HEK293 (cell line): ENCODE measurements around the gene TAF1.
"Not testable (repeated sequence)": the region's sequence is repeated elsewhere in the genome, so short reads cannot be mapped to it uniquely, and the experiment has no call there.

Experiments
- CTCF ChIA-PET: fragments of 350-600 bp; formaldehyde crosslinking; extraction: SDS; loops from one replicate; lab custom pipeline; 2021; ENCODE audit warnings: antibody characterized with exemption; lab: Yijun Ruan, JAX
- POLR2A ChIA-PET: fragments of 300-600 bp; formaldehyde crosslinking; extraction: SDS; loops from one replicate; lab custom pipeline; 2020; ENCODE audit warnings: antibody characterized with exemption, inconsistent platforms; lab: Yijun Ruan, JAX
- H3K27ac ChIP-seq: fragments of 200-500 bp; sonication (Bioruptor generic); 2 replicates; pipeline ENCODE4 v1.5.1; 2014; ENCODE audit warnings: low read depth, low read length, control low read depth, inconsistent platforms; ENCODE audit errors: extremely low read depth
- H3K36me3 ChIP-seq, 2 experiments: fragments of 200-500 bp in 1 of 2; sonication (Bioruptor generic) in 1 of 2; 1 replicate in 1 of 2; 2 replicates in 1 of 2; pipeline ENCODE4 v1.5.1; 2014 to 2017; ENCODE audit warnings: inconsistent platforms in 2 of 2, low read length in 2 of 2; ENCODE audit not compliant: control insufficient read depth in 2 of 2, insufficient read depth in 1 of 2
- H3K4me1 ChIP-seq: fragments of 200-500 bp; sonication (Bioruptor generic); 2 replicates; pipeline ENCODE4 v1.5.1; 2014; ENCODE audit warnings: mild to moderate bottlenecking, low read length, inconsistent platforms; ENCODE audit not compliant: control insufficient read depth, insufficient read depth
- H3K4me3 ChIP-seq: 2 replicates; pipeline ENCODE4 v1.5.1; 2011; ENCODE audit warnings: low read depth, mild to moderate bottlenecking, control low read depth, low read length, moderate library complexity
- H3K9me3 ChIP-seq: fragments of 200-500 bp; sonication (Bioruptor generic); 2 replicates; pipeline ENCODE4 v1.5.1; 2014; ENCODE audit warnings: low read depth, low read length, inconsistent platforms; ENCODE audit not compliant: control insufficient read depth, insufficient read depth
- GLI2 ChIP-seq: fragments of 450-650 bp; formaldehyde crosslinking; IDR thresholded peaks from 2 replicates; pipeline ENCODE4; 2017; ENCODE audit warnings: missing biosample characterization, missing genetic modification characterization, low read depth, borderline replicate concordance
- ZNF302 ChIP-seq: fragments of 450-650 bp; formaldehyde crosslinking; IDR thresholded peaks from 2 replicates; pipeline ENCODE4 v1.5.1; 2016; ENCODE audit warnings: missing biosample characterization, missing genetic modification characterization, low read depth
- ZNF398 ChIP-seq: fragments of 450-650 bp; formaldehyde crosslinking; IDR thresholded peaks from 2 replicates; pipeline ENCODE4 v1.5.1; 2017; ENCODE audit warnings: missing biosample characterization, missing genetic modification characterization
- ZNF426 ChIP-seq: fragments of 450-650 bp; formaldehyde crosslinking; IDR thresholded peaks from 2 replicates; pipeline ENCODE4 v1.5.1; 2017; ENCODE audit warnings: missing biosample characterization, missing genetic modification characterization, mild to moderate bottlenecking, inconsistent platforms, moderate library complexity
- ZNF530 ChIP-seq: fragments of 450-650 bp; formaldehyde crosslinking; IDR thresholded peaks from 2 replicates; pipeline ENCODE4 v1.5.1; 2016; ENCODE audit warnings: low read depth, missing biosample characterization, missing genetic modification characterization
- ZNF580 ChIP-seq: fragments of 450-650 bp; formaldehyde crosslinking; IDR thresholded peaks from 2 replicates; pipeline ENCODE4 v1.5.1; 2016; ENCODE audit warnings: missing biosample characterization, missing genetic modification characterization
- ZNF660 ChIP-seq: fragments of 450-650 bp; IDR thresholded peaks from 2 replicates; pipeline ENCODE4 v1.5.1; 2018; ENCODE audit warnings: missing biosample characterization, mild to moderate bottlenecking, missing genetic modification characterization
- TF ChIP-seq, protein P1 (sequence below): fragments of 450-650 bp; formaldehyde crosslinking; conservative IDR thresholded peaks from 2 replicates; pipeline ENCODE4 v1.5.1; 2016; ENCODE audit warnings: low read depth, missing biosample characterization, missing genetic modification characterization
- TF ChIP-seq, protein P2 (sequence below): fragments of 450-650 bp; formaldehyde crosslinking; IDR thresholded peaks from 2 replicates; pipeline ENCODE4 v1.5.1; 2016; ENCODE audit warnings: missing biosample characterization, missing genetic modification characterization, borderline replicate concordance

The TAF1 gene

DNA sequence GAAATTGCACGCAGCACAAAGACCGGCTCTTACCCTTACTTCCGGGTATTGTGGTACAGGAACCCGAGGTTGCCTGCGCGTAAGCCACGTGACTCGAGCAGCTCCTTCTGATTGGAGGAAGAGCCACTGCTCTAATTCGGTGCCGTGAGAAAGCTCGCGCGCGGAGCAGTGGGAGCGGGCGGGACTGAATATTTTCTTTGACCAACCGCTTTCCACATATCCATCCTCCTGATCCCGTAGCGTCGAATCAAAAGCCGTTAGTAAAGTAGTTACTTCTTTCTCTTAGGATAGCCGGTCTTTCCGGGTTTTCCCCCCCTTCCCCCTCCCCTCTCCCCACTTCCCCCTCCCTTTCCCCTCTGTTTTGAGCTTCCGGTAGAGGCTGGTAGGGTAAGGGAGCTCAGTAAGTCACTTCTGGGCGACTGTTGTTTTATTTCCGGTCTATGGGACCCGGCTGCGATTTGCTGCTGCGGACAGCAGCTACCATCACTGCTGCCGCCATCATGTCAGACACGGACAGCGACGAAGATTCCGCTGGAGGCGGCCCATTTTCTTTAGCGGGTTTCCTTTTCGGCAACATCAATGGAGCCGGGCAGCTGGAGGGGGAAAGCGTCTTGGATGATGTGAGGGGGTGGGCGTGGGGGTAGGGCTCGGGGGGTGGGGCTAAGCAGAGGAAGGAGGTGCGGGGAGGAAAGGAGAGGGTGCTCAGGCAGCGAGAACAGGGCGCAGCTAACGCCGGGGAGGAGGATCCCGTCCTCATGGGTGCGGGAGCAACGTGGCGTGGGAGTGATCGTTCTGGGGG, at the start of gene TAF1 (continued):
- TF ChIP-seq ZNF398 (tag by site-specific recombination), result peak; percentile 94
- TF ChIP-seq, protein P1, sequence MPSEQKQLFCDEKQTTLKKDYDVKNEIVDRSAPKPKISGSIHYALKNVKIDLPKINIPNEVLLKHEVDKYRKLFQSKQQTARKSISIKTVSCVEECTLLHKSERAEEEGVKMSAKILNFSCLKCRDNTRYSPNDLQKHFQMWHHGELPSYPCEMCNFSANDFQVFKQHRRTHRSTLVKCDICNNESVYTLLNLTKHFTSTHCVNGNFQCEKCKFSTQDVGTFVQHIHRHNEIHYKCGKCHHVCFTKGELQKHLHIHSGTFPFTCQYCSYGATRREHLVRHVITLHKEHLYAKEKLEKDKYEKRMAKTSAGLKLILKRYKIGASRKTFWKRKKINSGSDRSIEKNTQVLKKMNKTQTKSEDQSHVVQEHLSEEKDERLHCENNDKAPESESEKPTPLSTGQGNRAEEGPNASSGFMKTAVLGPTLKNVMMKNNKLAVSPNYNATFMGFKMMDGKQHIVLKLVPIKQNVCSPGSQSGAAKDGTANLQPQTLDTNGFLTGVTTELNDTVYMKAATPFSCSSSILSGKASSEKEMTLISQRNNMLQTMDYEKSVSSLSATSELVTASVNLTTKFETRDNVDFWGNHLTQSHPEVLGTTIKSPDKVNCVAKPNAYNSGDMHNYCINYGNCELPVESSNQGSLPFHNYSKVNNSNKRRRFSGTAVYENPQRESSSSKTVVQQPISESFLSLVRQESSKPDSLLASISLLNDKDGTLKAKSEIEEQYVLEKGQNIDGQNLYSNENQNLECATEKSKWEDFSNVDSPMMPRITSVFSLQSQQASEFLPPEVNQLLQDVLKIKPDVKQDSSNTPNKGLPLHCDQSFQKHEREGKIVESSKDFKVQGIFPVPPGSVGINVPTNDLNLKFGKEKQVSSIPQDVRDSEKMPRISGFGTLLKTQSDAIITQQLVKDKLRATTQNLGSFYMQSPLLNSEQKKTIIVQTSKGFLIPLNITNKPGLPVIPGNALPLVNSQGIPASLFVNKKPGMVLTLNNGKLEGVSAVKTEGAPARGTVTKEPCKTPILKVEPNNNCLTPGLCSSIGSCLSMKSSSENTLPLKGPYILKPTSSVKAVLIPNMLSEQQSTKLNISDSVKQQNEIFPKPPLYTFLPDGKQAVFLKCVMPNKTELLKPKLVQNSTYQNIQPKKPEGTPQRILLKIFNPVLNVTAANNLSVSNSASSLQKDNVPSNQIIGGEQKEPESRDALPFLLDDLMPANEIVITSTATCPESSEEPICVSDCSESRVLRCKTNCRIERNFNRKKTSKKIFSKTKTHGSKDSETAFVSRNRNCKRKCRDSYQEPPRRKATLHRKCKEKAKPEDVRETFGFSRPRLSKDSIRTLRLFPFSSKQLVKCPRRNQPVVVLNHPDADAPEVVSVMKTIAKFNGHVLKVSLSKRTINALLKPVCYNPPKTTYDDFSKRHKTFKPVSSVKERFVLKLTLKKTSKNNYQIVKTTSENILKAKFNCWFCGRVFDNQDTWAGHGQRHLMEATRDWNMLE (tag by site-specific recombination), result peak; percentile 48
- no peak for TF ChIP-seq ZNF660 (tag by site-specific recombination)
- TF ChIP-seq ZNF302 (tag by site-specific recombination), result no peak
- TF ChIP-seq, protein P2, sequence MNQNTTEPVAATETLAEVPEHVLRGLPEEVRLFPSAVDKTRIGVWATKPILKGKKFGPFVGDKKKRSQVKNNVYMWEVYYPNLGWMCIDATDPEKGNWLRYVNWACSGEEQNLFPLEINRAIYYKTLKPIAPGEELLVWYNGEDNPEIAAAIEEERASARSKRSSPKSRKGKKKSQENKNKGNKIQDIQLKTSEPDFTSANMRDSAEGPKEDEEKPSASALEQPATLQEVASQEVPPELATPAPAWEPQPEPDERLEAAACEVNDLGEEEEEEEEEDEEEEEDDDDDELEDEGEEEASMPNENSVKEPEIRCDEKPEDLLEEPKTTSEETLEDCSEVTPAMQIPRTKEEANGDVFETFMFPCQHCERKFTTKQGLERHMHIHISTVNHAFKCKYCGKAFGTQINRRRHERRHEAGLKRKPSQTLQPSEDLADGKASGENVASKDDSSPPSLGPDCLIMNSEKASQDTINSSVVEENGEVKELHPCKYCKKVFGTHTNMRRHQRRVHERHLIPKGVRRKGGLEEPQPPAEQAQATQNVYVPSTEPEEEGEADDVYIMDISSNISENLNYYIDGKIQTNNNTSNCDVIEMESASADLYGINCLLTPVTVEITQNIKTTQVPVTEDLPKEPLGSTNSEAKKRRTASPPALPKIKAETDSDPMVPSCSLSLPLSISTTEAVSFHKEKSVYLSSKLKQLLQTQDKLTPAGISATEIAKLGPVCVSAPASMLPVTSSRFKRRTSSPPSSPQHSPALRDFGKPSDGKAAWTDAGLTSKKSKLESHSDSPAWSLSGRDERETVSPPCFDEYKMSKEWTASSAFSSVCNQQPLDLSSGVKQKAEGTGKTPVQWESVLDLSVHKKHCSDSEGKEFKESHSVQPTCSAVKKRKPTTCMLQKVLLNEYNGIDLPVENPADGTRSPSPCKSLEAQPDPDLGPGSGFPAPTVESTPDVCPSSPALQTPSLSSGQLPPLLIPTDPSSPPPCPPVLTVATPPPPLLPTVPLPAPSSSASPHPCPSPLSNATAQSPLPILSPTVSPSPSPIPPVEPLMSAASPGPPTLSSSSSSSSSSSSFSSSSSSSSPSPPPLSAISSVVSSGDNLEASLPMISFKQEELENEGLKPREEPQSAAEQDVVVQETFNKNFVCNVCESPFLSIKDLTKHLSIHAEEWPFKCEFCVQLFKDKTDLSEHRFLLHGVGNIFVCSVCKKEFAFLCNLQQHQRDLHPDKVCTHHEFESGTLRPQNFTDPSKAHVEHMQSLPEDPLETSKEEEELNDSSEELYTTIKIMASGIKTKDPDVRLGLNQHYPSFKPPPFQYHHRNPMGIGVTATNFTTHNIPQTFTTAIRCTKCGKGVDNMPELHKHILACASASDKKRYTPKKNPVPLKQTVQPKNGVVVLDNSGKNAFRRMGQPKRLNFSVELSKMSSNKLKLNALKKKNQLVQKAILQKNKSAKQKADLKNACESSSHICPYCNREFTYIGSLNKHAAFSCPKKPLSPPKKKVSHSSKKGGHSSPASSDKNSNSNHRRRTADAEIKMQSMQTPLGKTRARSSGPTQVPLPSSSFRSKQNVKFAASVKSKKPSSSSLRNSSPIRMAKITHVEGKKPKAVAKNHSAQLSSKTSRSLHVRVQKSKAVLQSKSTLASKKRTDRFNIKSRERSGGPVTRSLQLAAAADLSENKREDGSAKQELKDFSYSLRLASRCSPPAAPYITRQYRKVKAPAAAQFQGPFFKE (tag by site-specific recombination), result no peak
- no peak for TF ChIP-seq ZNF426
- TF ChIP-seq GLI2, result no peak
- TF ChIP-seq ZNF530 (tag by site-specific recombination), result no peak
- peak; percentile 98 for TF ChIP-seq ZNF580 (tag by site-specific recombination)
- TF ChIP-seq, all 188 proteins: peak for 19

DNA sequence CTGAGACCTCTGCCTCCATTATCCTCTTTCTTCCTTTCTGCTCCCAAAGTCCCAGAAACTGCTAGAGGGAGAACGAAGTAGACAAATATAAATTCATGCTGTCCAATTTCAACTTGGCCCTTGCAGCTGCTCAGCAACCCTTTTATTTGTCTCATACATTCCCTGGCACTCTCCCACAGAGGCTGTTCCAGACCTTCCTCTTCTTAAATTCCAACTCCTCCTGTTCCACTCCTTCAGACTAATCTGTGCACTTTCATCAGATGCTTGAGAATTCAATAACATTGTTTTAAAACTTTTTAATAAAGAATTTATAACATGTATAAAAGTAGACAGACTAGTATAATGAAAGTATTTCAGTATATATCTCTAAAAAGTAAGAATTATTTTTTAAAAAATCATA, 49.2 kb upstream of the TAF1 start:
- H3K36me3 ChIP-seq, H3K27ac ChIP-seq, H3K4me3 ChIP-seq, CTCF ChIA-PET, H3K4me1 ChIP-seq, H3K9me3 ChIP-seq, POLR2A ChIA-PET: not testable (repeated sequence)
